Raji (cell line): ENCODE measurements around the gene LGI2.

Source experiments
- POLR2A ChIP-seq: IDR thresholded peaks from 2 replicates; pipeline ENCODE4 v1.6.1; 2011; ENCODE audit warnings: low read depth, low read length, control low read depth; ENCODE audit not compliant: insufficient read depth

The LGI2 gene

DNA sequence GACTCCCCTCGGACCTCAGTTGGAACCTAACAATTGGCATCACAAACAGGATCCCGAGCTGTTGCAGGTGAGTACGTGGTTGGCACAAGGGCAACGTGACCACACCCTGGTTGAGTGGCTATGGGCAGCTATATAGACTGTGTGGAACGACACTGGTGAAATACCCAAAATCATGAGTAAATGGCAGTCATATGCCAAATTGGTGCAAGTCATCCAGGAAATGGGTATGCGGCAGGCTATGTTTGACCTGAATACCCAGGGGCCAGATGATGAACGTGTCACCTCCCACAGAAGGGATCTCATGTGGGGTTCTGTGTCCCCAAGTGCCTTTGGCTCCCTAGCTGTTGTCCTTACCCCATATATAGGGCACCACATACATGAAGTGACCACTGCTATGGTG lies 64.7 kb downstream of the LGI2 start:
- TF ChIP-seq POLR2A = no peak

DNA sequence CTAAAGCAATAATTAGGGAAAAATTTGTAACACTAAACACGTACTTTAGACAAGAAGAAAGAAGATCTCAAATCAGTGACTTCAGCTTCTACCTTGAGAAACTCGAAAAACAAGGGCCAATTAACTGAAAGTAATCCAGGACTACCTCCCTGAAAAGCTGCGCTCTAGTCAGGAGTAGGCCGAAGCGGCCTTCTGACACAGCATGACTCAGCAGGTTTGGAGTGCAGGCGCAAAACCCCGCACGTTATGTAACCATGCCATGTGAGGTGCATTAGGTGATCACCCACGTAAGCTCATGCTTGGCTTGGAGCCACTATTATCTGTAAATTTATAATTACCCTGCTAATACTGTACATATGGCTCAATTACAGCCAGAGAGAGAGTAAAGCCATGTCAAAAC lies 65.1 kb downstream of the LGI2 start:
- TF ChIP-seq POLR2A = no peak

DNA sequence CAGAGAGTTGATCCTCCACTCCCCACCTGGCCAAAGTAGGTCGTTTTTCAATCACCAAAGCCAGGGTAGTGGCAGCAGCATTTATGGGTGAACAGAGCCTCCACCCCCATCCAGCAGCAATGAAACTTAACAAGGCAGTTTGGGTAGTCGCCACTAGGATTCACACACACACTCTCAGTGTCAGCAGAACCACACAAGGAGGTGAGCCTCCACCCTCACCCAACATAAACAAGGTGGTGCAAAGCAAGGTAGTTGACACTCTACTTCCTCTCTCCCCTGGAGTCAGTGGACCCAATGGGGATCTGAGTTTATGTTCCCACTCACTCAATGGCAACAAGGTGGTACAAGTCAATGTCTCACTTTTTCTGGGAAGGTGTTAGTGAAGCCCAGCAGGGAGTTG lies 67.5 kb downstream of the LGI2 start:
- TF ChIP-seq POLR2A = no peak

DNA sequence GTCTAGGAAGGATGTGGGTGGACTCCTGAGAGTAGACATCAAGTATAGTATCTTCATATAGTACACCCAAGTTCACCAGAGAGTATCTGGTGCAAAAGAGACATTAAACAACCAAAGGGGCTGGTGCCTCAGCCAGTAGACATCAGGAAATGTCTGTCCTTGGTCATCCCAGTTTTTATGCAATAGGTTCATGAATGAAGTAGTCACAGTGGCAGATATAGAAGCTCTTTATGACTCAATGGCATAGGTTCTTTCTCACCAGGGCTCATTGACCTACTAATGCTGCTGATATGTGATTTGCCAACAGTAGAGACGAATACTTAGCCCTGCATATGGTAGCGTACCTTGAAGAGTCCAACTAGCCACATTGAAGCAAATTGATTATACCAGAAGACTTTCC lies 72.9 kb downstream of the LGI2 start:
- TF ChIP-seq POLR2A = no peak

DNA sequence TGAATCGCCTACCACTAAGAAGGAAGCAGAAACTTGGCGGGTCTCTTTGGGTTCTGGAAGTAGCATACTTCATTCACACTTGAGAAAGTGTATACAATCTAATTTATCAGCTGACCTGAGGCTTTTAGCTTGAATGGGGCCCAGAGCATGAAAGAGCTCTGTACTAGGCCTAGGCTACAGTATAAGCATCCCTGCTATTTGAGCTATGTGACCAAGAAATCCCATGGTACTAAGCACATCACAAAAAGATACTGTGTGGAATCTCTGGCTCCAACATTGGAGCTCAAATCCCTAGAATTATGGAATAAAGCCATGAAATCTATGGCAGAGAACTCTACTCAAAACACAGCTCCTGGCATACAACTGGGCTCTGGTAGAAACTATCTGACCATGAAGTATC lies 74.0 kb downstream of the LGI2 start:
- no peak for TF ChIP-seq POLR2A

DNA sequence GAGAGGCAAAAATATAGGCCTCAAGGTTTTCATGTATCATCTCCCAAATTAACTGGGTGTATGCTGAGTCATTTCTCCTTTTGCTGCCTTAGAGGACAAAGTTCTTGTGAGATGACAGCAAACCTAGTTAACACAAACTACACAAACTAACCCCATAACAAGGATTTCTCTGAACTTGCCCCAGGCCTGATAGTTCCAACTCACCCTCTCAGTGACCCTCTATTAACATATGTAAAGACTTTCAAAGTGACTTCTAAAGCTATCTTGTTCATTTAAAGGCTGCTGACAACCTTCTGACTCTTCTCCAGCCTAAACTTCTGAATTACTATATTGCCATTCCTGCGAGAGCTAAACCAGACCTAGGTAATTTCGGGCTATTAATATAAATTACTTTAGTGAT lies 74.7 kb downstream of the LGI2 start:
- TF ChIP-seq POLR2A = no peak

DNA sequence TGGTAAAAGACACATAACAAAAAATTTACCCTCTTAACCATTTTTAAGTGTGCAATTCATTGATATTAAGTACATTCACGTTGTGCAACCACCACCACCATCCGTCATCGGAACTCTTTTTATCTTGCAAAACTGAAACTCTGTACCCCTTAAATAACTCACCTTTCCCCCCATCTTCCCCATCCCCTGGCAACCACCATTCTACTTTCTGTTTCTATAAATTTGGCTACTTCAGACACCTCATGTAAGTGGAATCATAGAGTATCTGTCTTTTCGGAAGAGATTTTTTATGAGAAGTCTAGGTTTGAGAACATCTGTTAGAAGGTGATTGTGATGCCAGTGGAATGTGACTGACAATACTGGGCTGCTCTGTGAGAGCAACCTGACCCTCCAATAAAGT lies 78.1 kb downstream of the LGI2 start:
- no peak for TF ChIP-seq POLR2A

DNA sequence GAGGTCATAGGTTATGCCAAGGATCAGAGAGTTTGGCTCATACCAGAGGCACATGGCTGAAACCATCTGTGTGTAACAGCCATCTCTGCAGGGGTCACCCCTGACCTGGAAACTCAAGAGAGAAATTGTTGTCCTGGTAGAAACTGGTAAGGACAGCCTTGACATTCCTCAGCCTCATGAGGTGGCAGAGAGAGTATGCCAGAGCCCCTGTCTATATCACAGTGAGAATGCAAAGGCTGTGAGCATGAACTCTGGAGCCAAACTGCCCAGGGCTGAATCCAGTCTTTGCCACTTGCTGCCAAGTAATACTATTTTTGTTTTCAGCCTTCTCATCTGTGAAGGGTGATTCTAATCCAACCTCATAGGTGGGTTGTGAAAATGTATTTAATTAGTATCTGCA lies 80.8 kb downstream of the LGI2 start:
- TF ChIP-seq POLR2A = no peak
